HEK293 (cell line): Measurements from ENCODE around the gene ETNPPL.

Source experiments
- CTCF ChIA-PET: fragments of 350-600 bp; formaldehyde crosslinking; extraction: SDS; loops from one replicate; lab custom pipeline; 2021; ENCODE audit warnings: antibody characterized with exemption; lab: Yijun Ruan, JAX
- POLR2A ChIA-PET: fragments of 300-600 bp; formaldehyde crosslinking; extraction: SDS; loops from one replicate; lab custom pipeline; 2020; ENCODE audit warnings: antibody characterized with exemption, inconsistent platforms; lab: Yijun Ruan, JAX
- H3K27ac ChIP-seq: fragments of 200-500 bp; sonication (Bioruptor generic); 2 replicates; pipeline ENCODE4 v1.5.1; 2014; ENCODE audit warnings: low read depth, low read length, control low read depth, inconsistent platforms; ENCODE audit errors: extremely low read depth
- H3K36me3 ChIP-seq, 2 experiments: fragments of 200-500 bp in 1 of 2; sonication (Bioruptor generic) in 1 of 2; 1 replicate in 1 of 2; 2 replicates in 1 of 2; pipeline ENCODE4 v1.5.1; 2014 to 2017; ENCODE audit warnings: inconsistent platforms in 2 of 2, low read length in 2 of 2; ENCODE audit not compliant: control insufficient read depth in 2 of 2, insufficient read depth in 1 of 2
- H3K4me1 ChIP-seq: fragments of 200-500 bp; sonication (Bioruptor generic); 2 replicates; pipeline ENCODE4 v1.5.1; 2014; ENCODE audit warnings: mild to moderate bottlenecking, low read length, inconsistent platforms; ENCODE audit not compliant: control insufficient read depth, insufficient read depth
- H3K4me3 ChIP-seq: 2 replicates; pipeline ENCODE4 v1.5.1; 2011; ENCODE audit warnings: low read depth, mild to moderate bottlenecking, control low read depth, low read length, moderate library complexity
- H3K9me3 ChIP-seq: fragments of 200-500 bp; sonication (Bioruptor generic); 2 replicates; pipeline ENCODE4 v1.5.1; 2014; ENCODE audit warnings: low read depth, low read length, inconsistent platforms; ENCODE audit not compliant: control insufficient read depth, insufficient read depth
- BCL11A ChIP-seq: fragments of 450-650 bp; formaldehyde crosslinking; IDR thresholded peaks from 2 replicates; pipeline ENCODE4 v1.5.1; 2016; ENCODE audit warnings: low read depth, missing biosample characterization, missing genetic modification characterization
- KLF16 ChIP-seq: fragments of 450-650 bp; formaldehyde crosslinking; IDR thresholded peaks from 2 replicates; pipeline ENCODE4 v1.5.1; 2017; ENCODE audit warnings: missing biosample characterization, missing genetic modification characterization
- OSR2 ChIP-seq: fragments of 450-650 bp; formaldehyde crosslinking; IDR thresholded peaks from 2 replicates; pipeline ENCODE4 v1.5.1; 2016; ENCODE audit warnings: missing biosample characterization, missing genetic modification characterization
- PRDM4 ChIP-seq: fragments of 450-650 bp; formaldehyde crosslinking; IDR thresholded peaks from 2 replicates; pipeline ENCODE4 v1.5.1; 2017; ENCODE audit warnings: missing biosample characterization, missing genetic modification characterization
- WT1 ChIP-seq: fragments of 450-650 bp; formaldehyde crosslinking; IDR thresholded peaks from 2 replicates; pipeline ENCODE4 v1.5.1; 2016; ENCODE audit warnings: missing biosample characterization, missing genetic modification characterization
- ZBTB17 ChIP-seq: fragments of 450-650 bp; formaldehyde crosslinking; IDR thresholded peaks from 2 replicates; pipeline ENCODE4 v1.5.1; 2016; ENCODE audit warnings: missing biosample characterization, missing genetic modification characterization
- ZBTB7A ChIP-seq: fragments of 450-650 bp; formaldehyde crosslinking; IDR thresholded peaks from 2 replicates; pipeline ENCODE4 v1.5.1; 2016; ENCODE audit warnings: low read depth, missing biosample characterization, missing genetic modification characterization
- ZFHX2 ChIP-seq: fragments of 450-650 bp; formaldehyde crosslinking; conservative IDR thresholded peaks from 2 replicates; pipeline ENCODE4 v1.5.1; 2016; ENCODE audit warnings: missing biosample characterization, missing genetic modification characterization
- ZNF121 ChIP-seq: fragments of 450-650 bp; formaldehyde crosslinking; IDR thresholded peaks from 2 replicates; pipeline ENCODE4 v1.5.1; 2016; ENCODE audit warnings: missing biosample characterization, missing genetic modification characterization
- ZNF132 ChIP-seq: fragments of 450-650 bp; formaldehyde crosslinking; IDR thresholded peaks from 2 replicates; pipeline ENCODE4 v1.5.1; 2017; ENCODE audit warnings: missing biosample characterization, missing genetic modification characterization, borderline replicate concordance
- ZNF37A ChIP-seq: fragments of 450-650 bp; IDR thresholded peaks from 2 replicates; pipeline ENCODE4 v1.5.1; 2018; ENCODE audit warnings: missing biosample characterization, missing genetic modification characterization
- ZNF510 ChIP-seq: fragments of 450-650 bp; formaldehyde crosslinking; IDR thresholded peaks from 2 replicates; pipeline ENCODE4 v1.5.1; 2018; ENCODE audit warnings: mild to moderate bottlenecking, missing genetic modification characterization, missing biosample characterization; ENCODE audit not compliant: insufficient replicate concordance
- ZNF518A ChIP-seq: fragments of 450-650 bp; formaldehyde crosslinking; conservative IDR thresholded peaks from 2 replicates; pipeline ENCODE4 v1.5.1; 2016; ENCODE audit warnings: low read depth, missing biosample characterization, missing genetic modification characterization
- ZNF529 ChIP-seq: fragments of 450-650 bp; formaldehyde crosslinking; IDR thresholded peaks from 2 replicates; pipeline ENCODE4 v1.5.1; 2017; ENCODE audit warnings: missing genetic modification characterization, missing biosample characterization; ENCODE audit not compliant: insufficient replicate concordance
- ZNF548 ChIP-seq: fragments of 450-650 bp; formaldehyde crosslinking; IDR thresholded peaks from 2 replicates; pipeline ENCODE4 v1.5.1; 2016; ENCODE audit warnings: missing biosample characterization, missing genetic modification characterization
- ZNF692 ChIP-seq: fragments of 450-650 bp; formaldehyde crosslinking; IDR thresholded peaks from 2 replicates; pipeline ENCODE4 v1.5.1; 2016; ENCODE audit warnings: missing biosample characterization, missing genetic modification characterization
- ZNF776 ChIP-seq: fragments of 450-650 bp; formaldehyde crosslinking; IDR thresholded peaks from 2 replicates; pipeline ENCODE4 v1.5.0; 2017; ENCODE audit warnings: missing biosample characterization, missing genetic modification characterization, borderline replicate concordance
- ZNF791 ChIP-seq: fragments of 450-650 bp; formaldehyde crosslinking; IDR thresholded peaks from 2 replicates; pipeline ENCODE4 v1.5.1; 2016; ENCODE audit warnings: missing biosample characterization, missing genetic modification characterization
- ZNF792 ChIP-seq: fragments of 450-650 bp; formaldehyde crosslinking; IDR thresholded peaks from 2 replicates; pipeline ENCODE4 v1.5.1; 2016; ENCODE audit warnings: missing biosample characterization, missing genetic modification characterization
- ZSCAN16 ChIP-seq: fragments of 450-650 bp; formaldehyde crosslinking; IDR thresholded peaks from 2 replicates; pipeline ENCODE4 v1.5.1; 2016; ENCODE audit warnings: missing biosample characterization, missing genetic modification characterization
- TF ChIP-seq, protein P1 (sequence below): fragments of 450-650 bp; formaldehyde crosslinking; IDR thresholded peaks from 2 replicates; pipeline ENCODE4 v1.5.1; 2017; ENCODE audit warnings: missing biosample characterization, missing genetic modification characterization
- TF ChIP-seq, protein P2 (sequence below): fragments of 450-650 bp; formaldehyde crosslinking; IDR thresholded peaks from 2 replicates; pipeline ENCODE4 v1.5.1; 2016; ENCODE audit warnings: missing biosample characterization, missing genetic modification characterization, borderline replicate concordance

The ETNPPL gene

DNA sequence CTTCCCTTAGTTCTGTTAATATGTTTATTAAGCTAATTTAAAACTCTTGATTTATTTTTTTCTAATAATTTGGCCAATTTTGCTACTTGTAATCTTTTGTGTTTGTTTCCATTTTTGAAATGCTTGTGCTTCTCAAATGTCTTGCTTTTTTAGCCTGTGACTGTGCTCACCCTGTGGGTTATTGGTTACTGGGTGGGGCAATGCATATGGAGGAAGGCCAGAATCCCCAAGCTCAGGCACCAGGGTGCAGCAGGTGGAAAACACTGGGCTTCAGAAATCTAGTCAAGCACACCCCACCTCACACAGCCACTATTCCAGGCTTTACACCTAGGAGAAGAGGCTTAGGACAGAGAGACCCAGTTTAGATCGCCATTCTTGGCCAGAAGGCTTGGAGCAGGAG, 33.1 kb downstream of the ETNPPL start:
- no peaks in the 10 kb centered on the region for H3K4me1 ChIP-seq
- ChIA-PET POLR2A (no interaction called here), CTCF (no interaction called here)
- no peaks in the 10 kb centered on the region for H3K36me3 ChIP-seq
- no peak overlapping the region for H3K27ac ChIP-seq
- no peak for TF ChIP-seq OSR2 (tag by site-specific recombination)
- no peak for TF ChIP-seq BCL11A (tag by site-specific recombination)
- TF ChIP-seq ZNF692 (tag by site-specific recombination): no peak
- TF ChIP-seq ZNF529 (tag by site-specific recombination): no peak
- TF ChIP-seq ZSCAN16 (tag by site-specific recombination): no peak
- TF ChIP-seq WT1: no peak
- TF ChIP-seq, protein P1, sequence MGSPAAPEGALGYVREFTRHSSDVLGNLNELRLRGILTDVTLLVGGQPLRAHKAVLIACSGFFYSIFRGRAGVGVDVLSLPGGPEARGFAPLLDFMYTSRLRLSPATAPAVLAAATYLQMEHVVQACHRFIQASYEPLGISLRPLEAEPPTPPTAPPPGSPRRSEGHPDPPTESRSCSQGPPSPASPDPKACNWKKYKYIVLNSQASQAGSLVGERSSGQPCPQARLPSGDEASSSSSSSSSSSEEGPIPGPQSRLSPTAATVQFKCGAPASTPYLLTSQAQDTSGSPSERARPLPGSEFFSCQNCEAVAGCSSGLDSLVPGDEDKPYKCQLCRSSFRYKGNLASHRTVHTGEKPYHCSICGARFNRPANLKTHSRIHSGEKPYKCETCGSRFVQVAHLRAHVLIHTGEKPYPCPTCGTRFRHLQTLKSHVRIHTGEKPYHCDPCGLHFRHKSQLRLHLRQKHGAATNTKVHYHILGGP: no peak
- no peak for TF ChIP-seq ZBTB7A (tag by site-specific recombination)
- no peak overlapping the region for H3K4me3 ChIP-seq
- no peaks in the 10 kb centered on the region for H3K9me3 ChIP-seq

DNA sequence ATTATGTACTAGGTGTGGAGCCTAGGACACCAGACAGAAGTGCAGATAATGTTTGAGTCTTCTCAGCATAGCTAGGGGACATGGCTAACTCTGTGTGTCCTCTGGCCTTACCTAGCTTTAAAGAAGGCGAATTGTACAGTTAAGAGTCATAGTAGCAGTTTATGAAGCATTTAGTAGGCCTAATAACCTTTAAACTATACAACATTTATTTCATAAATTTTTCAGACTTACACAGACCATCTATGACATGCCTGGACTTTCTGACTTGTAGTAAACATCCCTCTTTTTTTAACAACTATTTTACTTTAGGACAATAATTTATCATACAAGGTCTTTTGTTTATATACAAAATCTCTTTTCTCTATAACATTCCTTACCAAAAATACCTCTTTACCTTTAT, 37.4 kb downstream of the ETNPPL start:
- CTCF ChIA-PET: no interaction called here
- H3K36me3 ChIP-seq: no peaks in the 10 kb centered on the region
- H3K27ac ChIP-seq: no peak overlapping the region
- no peaks in the 10 kb centered on the region for H3K9me3 ChIP-seq
- H3K4me1 ChIP-seq: no peaks in the 10 kb centered on the region
- no peak overlapping the region for H3K4me3 ChIP-seq
- POLR2A ChIA-PET: no interaction called here
- no peak for TF ChIP-seq ZNF121 (tag by site-specific recombination)
- no peak for TF ChIP-seq ZFHX2 (tag by site-specific recombination)
- no peak for TF ChIP-seq PRDM4 (tag by site-specific recombination)
- TF ChIP-seq ZNF132 (tag by site-specific recombination): no peak
- TF ChIP-seq ZNF510 (tag by site-specific recombination): no peak
- no peak for TF ChIP-seq ZNF791
- TF ChIP-seq KLF16 (tag by site-specific recombination): no peak
- TF ChIP-seq ZNF529 (tag by site-specific recombination): no peak
- TF ChIP-seq ZNF548 (tag by site-specific recombination): no peak
- TF ChIP-seq ZNF518A (tag by site-specific recombination): peak; percentile 44
- no peak for TF ChIP-seq ZNF37A (tag by site-specific recombination)
- TF ChIP-seq ZNF792: no peak
- no peak for TF ChIP-seq ZBTB17
- no peak for TF ChIP-seq ZNF776
- TF ChIP-seq, protein P2, sequence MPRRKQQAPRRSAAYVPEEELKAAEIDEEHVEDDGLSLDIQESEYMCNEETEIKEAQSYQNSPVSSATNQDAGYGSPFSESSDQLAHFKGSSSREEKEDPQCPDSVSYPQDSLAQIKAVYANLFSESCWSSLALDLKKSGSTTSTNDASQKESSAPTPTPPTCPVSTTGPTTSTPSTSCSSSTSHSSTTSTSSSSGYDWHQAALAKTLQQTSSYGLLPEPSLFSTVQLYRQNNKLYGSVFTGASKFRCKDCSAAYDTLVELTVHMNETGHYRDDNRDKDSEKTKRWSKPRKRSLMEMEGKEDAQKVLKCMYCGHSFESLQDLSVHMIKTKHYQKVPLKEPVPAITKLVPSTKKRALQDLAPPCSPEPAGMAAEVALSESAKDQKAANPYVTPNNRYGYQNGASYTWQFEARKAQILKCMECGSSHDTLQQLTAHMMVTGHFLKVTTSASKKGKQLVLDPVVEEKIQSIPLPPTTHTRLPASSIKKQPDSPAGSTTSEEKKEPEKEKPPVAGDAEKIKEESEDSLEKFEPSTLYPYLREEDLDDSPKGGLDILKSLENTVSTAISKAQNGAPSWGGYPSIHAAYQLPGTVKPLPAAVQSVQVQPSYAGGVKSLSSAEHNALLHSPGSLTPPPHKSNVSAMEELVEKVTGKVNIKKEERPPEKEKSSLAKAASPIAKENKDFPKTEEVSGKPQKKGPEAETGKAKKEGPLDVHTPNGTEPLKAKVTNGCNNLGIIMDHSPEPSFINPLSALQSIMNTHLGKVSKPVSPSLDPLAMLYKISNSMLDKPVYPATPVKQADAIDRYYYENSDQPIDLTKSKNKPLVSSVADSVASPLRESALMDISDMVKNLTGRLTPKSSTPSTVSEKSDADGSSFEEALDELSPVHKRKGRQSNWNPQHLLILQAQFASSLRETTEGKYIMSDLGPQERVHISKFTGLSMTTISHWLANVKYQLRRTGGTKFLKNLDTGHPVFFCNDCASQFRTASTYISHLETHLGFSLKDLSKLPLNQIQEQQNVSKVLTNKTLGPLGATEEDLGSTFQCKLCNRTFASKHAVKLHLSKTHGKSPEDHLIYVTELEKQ (tag by site-specific recombination): no peak
